HG02970 (cell line): ENCODE results near the gene FREY1.
"Not testable (repeated sequence)": the region's sequence is repeated elsewhere in the genome, so short reads cannot be mapped to it uniquely, and the experiment has no call there.

Experiments used
- ATAC-seq: cut with Tn5 transposase; IDR thresholded peaks from one replicate; pipeline ENCODE4 v1.9.1; 2021; ENCODE audit warnings: mild to moderate bottlenecking, moderate library complexity, moderate number of reproducible peaks; ENCODE audit not compliant: unreplicated experiment, low FRiP score

The FREY1 gene

GRCh38 chr11:45917623-45918330 lies 10.7 kb upstream of the FREY1 start, which contains the start of gene PEX16:
PEX16 (minus strand) TSS chr11:45917877; CDS start chr11:45917811, 66 bp downstream.
- ATAC-seq: peak; percentile 86

- no peak for ATAC-seq
Observed at GRCh38 chr11:45917286-45917622, 10.2 kb upstream of the FREY1 start.

GRCh38 chr11:45915446-45915845 lies 8.4 kb upstream of the FREY1 start:
- ATAC-seq: no peak

- ATAC-seq: no peak
Observed at GRCh38 chr11:45913942-45914635, 7.0 kb upstream of the FREY1 start.

- no peak for ATAC-seq
Observed at GRCh38 chr11:45913514-45913913, 6.4 kb upstream of the FREY1 start.

- no peak for ATAC-seq
Observed at GRCh38 chr11:45910623-45911022, 3.6 kb upstream of the FREY1 start.

GRCh38 chr11:45909594-45910475 lies 2.8 kb upstream of the FREY1 start:
- ATAC-seq: no peak

GRCh38 chr11:45907911-45908370 lies 870 bp upstream of the FREY1 start:
- no peak for ATAC-seq

- ATAC-seq: no peak
Observed at GRCh38 chr11:45906096-45906682, 882 bp downstream of the FREY1 start.

- not testable (repeated sequence) for ATAC-seq
Observed at GRCh38 chr11:45905576-45905975, 1.5 kb downstream of the FREY1 start.

- no peak for ATAC-seq
Observed at GRCh38 chr11:45905095-45905494, 2.0 kb downstream of the FREY1 start.

- no peak for ATAC-seq
Observed at GRCh38 chr11:45904309-45904915, 2.7 kb downstream of the FREY1 start.

- ATAC-seq: no peak
Observed at GRCh38 chr11:45902452-45903380, 4.4 kb downstream of the FREY1 start.

- ATAC-seq: no peak
Observed at GRCh38 chr11:45901626-45902025, 5.4 kb downstream of the FREY1 start.

- ATAC-seq: no peak
Observed at GRCh38 chr11:45900916-45901617, 6.0 kb downstream of the FREY1 start.

GRCh38 chr11:45900175-45900800 lies 6.8 kb downstream of the FREY1 start:
- ATAC-seq: not testable (repeated sequence)

- no peak for ATAC-seq
Observed at GRCh38 chr11:45899448-45900174, 7.5 kb downstream of the FREY1 start.

GRCh38 chr11:45899086-45899447 lies 8.0 kb downstream of the FREY1 start:
- ATAC-seq: no peak
